HTR-8/SVneo (cell line): ENCODE results near the gene ASB2.

Source experiments
- DNase-seq: peaks from one replicate; pipeline ENCODE4 v3.0.0; 2011; ENCODE audit warnings: low spot score, mixed read lengths; ENCODE audit not compliant: insufficient read length
- FAIRE-seq: peaks from 2 replicates; lab custom pipeline; 2011; peaks lifted over from hg19 to GRCh38; lab: Jason Lieb, UNC

Gene ASB2

DNA sequence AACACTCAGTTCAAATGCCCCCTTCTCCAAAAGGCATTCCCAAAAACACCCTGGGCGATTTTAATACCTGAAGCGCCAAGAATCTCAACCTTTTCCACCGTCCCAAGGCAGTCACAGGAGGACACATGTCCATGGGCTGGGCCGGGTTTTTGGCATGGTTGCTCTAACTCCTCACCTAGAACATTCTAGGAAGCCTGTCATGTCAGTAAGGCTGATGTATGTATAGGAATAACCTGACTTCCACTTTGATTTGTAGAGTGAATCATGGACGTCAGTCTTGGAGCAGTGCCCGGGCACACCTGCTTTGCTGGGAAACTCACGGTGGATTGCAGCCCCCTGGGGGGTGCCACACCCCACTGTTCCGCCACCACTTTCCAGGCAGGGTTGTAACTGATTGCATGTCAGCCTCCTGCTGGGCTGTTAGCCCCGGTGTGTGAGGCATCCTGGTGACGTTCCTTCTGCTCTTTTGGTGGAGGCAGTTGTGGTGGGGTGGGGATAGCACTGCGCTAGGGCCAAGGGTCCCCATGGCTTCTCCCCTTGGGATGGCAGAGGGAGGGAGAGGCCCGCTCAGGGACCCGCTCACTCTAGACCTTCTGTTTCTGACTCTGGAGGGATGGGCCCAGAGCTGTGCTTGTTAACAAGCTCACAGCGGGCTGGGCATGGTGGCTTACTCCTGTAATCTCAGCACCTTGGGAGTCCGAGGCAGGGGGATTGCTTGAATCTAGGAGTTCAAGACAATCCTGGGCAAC lies 84.4 kb downstream of the ASB2 start:
- DNase-seq (no peak), FAIRE-seq (no peak)

DNA sequence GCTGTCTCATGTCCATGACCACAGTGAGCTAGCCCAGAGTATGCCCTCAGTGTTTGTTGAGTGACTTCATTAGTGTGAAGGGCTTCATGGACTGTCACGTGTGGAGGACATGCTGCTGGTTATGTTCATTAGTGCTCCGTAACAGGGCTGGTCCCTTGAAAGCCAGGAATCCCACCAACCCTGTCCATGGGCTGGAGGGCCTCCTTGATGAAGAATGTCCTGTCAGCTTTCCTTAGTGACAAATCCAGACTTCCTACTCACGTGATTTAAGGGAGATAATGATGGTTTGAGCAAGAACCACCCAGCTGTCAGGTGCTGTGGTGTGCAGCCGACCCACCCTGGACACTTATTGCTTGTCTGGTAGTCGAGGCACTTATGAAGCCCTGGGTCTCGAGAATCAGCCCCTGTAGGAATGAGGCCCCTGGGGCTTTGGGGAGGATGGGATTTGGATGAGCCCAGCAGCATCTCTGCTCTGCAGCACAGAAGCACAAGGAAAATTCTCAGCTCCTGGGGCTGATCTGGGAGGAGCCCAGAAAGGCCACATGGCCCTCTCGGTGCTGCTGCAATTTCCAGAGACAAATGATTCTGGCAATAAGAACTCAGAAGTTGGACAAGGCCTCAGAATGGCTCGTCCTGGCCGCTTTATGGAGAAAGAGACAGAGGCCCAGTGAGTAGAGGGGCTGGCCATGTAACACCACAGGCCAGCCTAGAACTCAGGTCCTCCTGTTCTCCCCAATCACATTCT lies 86.5 kb downstream of the ASB2 start:
- DNase-seq: no peak
- no peak for FAIRE-seq

DNA sequence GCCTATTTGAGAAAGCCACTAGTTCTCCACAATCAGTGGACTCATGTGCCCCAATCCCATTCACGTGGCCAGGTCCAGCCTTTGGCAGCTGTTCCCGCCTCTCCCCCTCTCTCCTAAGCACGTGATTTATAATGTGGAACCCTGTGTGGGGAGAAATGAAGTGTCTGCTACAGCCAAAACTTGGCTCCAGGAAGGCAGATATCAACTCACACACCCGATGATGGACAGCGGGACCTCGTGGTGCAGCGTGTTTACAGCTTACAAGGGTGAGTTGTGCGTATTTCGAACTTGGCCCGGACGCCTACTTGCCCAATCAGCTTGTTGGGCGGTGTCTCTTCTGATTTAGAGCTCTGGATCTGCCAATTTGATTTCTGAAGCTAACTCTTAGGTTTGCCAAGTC lies 87.4 kb downstream of the ASB2 start:
- DNase-seq: no peak
- FAIRE-seq: no peak

DNA sequence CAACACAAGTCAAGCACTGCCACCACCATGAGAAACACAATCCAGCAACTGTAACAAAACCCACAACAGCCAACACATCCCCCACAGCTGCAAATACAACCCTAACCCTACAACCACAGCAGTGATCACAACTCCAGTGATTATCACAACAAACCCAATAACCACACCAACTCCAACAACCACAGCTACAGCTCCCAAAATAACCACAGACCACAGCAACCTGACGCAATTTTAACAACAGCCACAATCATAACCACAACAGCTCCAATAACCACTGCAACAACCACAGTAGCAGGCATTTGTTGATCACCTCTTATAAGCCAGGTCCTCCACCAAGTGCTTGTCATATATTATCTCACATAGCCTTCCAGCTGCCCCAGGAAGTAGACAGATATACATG lies 91.4 kb downstream of the ASB2 start:
- FAIRE-seq: no peak
- no peak for DNase-seq
